SK-N-SH treated with all-trans-retinoic acid at 6 μM for 48 hours (cell line): Measurements from ENCODE around the gene SRPX2.
A peak's percentile ranks its signal among the peaks of the same experiment; 100 is the strongest.

Experiments used
- ATAC-seq: fragments of 200-7000 bp; cut with Tn5 transposase; 3 replicates; pipeline ENCODE4 v1.9.1; 2020; ENCODE audit warnings: mild to moderate bottlenecking, moderate library complexity
- ARNTL ChIP-seq: fragments of 450-650 bp; formaldehyde crosslinking; IDR thresholded peaks from 2 replicates; pipeline ENCODE4 v1.5.0; 2020; ENCODE audit warnings: low read depth, mild to moderate bottlenecking, moderate library complexity, borderline replicate concordance
- BACH2 ChIP-seq: fragments of 250-450 bp; sonication (Bioruptor Pico); IDR thresholded peaks from 2 replicates; pipeline ENCODE4 v1.9.0; 2021; ENCODE audit warnings: mild to moderate bottlenecking, borderline replicate concordance
- CREB5 ChIP-seq: fragments of 250-450 bp; sonication (Bioruptor Pico); IDR thresholded peaks from 2 replicates; pipeline ENCODE4 v1.5.1; 2020; ENCODE audit warnings: low read depth, mild to moderate bottlenecking, moderate library complexity
- CSDC2 ChIP-seq: fragments of 250-450 bp; sonication (Bioruptor Pico); IDR thresholded peaks from 2 replicates; pipeline ENCODE4 v1.5.0; 2020; ENCODE audit warnings: mild to moderate bottlenecking, moderate library complexity
- CSRNP3 ChIP-seq: fragments of 250-450 bp; sonication (Bioruptor Pico); IDR thresholded peaks from 2 replicates; pipeline ENCODE4 v1.5.1; 2021; ENCODE audit warnings: mild to moderate bottlenecking, moderate library complexity
- ESRRG ChIP-seq: fragments of 250-450 bp; sonication (Bioruptor Pico); IDR thresholded peaks from 2 replicates; pipeline ENCODE4 v1.6.1; 2021; ENCODE audit warnings: mild to moderate bottlenecking
- ISL1 ChIP-seq: fragments of 250-450 bp; sonication (Bioruptor Pico); IDR thresholded peaks from 2 replicates; pipeline ENCODE4 v2.1.2; 2022; ENCODE audit warnings: mild to moderate bottlenecking, moderate library complexity
- OSR1 ChIP-seq: fragments of 250-450 bp; sonication (Bioruptor Pico); IDR thresholded peaks from 2 replicates; pipeline ENCODE4 v1.8.0; 2022; ENCODE audit warnings: moderate library complexity, mild to moderate bottlenecking, inconsistent platforms
- POU6F1 ChIP-seq: fragments of 250-450 bp; sonication (Bioruptor Pico); IDR thresholded peaks from 2 replicates; pipeline ENCODE4 v1.8.0; 2021; ENCODE audit warnings: low read depth, mild to moderate bottlenecking, moderate library complexity, borderline replicate concordance
- PPARA ChIP-seq: fragments of 250-450 bp; sonication (Bioruptor Pico); IDR thresholded peaks from 2 replicates; pipeline ENCODE4 v1.5.0; 2020; ENCODE audit warnings: mild to moderate bottlenecking, borderline replicate concordance
- SNAI2 ChIP-seq: fragments of 250-450 bp; sonication (Bioruptor Pico); IDR thresholded peaks from 2 replicates; pipeline ENCODE4 v1.5.0; 2020; ENCODE audit warnings: mild to moderate bottlenecking, moderate library complexity
- TCF4 ChIP-seq: fragments of 250-450 bp; sonication (Bioruptor Pico); IDR thresholded peaks from 2 replicates; pipeline ENCODE4 v1.8.0; 2021; ENCODE audit warnings: mild to moderate bottlenecking, moderate library complexity, borderline replicate concordance
- TSHZ2 ChIP-seq: fragments of 250-450 bp; sonication (Bioruptor Pico); IDR thresholded peaks from 2 replicates; pipeline ENCODE4 v1.5.0; 2020; ENCODE audit warnings: mild to moderate bottlenecking, moderate library complexity
- ZFP3 ChIP-seq: fragments of 250-450 bp; sonication (Bioruptor Pico); IDR thresholded peaks from 2 replicates; pipeline ENCODE4 v1.5.0; 2020; ENCODE audit warnings: mild to moderate bottlenecking, moderate library complexity
- ZFP30 ChIP-seq: fragments of 450-650 bp; formaldehyde crosslinking; IDR thresholded peaks from 2 replicates; pipeline ENCODE4 v1.5.0; 2022; ENCODE audit warnings: mild to moderate bottlenecking, moderate library complexity
- ZNF565 ChIP-seq: fragments of 450-650 bp; formaldehyde crosslinking; conservative IDR thresholded peaks from 2 replicates; pipeline ENCODE4 v1.5.0; 2020; ENCODE audit warnings: low read depth, mild to moderate bottlenecking, moderate library complexity
- ZNF70 ChIP-seq: fragments of 450-650 bp; formaldehyde crosslinking; IDR thresholded peaks from 2 replicates; pipeline ENCODE4 v1.5.0; 2020; ENCODE audit warnings: mild to moderate bottlenecking, moderate library complexity
- ZNF8 ChIP-seq: fragments of 450-650 bp; formaldehyde crosslinking; IDR thresholded peaks from 2 replicates; pipeline ENCODE4 v1.5.0; 2020; ENCODE audit warnings: mild to moderate bottlenecking, moderate library complexity
- TF ChIP-seq, protein P1 (sequence below): fragments of 250-450 bp; sonication (Bioruptor Pico); IDR thresholded peaks from 2 replicates; pipeline ENCODE4 v1.8.0; 2020; ENCODE audit warnings: mild to moderate bottlenecking, moderate library complexity, borderline replicate concordance

The SRPX2 gene

GRCh38 chrX:100650841-100651240 is 6.8 kb downstream of the SRPX2 start:
- TF ChIP-seq ZNF70 (CRISPR knock-in tag) = no peak
- no peak for TF ChIP-seq CSRNP3 (CRISPR knock-in tag)
- TF ChIP-seq ZNF565 (CRISPR knock-in tag) = no peak
- no peak for TF ChIP-seq CREB5 (CRISPR knock-in tag)
- TF ChIP-seq, protein P1, sequence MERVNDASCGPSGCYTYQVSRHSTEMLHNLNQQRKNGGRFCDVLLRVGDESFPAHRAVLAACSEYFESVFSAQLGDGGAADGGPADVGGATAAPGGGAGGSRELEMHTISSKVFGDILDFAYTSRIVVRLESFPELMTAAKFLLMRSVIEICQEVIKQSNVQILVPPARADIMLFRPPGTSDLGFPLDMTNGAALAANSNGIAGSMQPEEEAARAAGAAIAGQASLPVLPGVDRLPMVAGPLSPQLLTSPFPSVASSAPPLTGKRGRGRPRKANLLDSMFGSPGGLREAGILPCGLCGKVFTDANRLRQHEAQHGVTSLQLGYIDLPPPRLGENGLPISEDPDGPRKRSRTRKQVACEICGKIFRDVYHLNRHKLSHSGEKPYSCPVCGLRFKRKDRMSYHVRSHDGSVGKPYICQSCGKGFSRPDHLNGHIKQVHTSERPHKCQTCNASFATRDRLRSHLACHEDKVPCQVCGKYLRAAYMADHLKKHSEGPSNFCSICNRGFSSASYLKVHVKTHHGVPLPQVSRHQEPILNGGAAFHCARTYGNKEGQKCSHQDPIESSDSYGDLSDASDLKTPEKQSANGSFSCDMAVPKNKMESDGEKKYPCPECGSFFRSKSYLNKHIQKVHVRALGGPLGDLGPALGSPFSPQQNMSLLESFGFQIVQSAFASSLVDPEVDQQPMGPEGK (CRISPR knock-in tag) = no peak
- TF ChIP-seq ZNF8 (CRISPR knock-in tag) = no peak
- TF ChIP-seq ESRRG (CRISPR knock-in tag) = no peak
- no peak for TF ChIP-seq TCF4 (CRISPR knock-in tag)
- no peak for ATAC-seq

DNA sequence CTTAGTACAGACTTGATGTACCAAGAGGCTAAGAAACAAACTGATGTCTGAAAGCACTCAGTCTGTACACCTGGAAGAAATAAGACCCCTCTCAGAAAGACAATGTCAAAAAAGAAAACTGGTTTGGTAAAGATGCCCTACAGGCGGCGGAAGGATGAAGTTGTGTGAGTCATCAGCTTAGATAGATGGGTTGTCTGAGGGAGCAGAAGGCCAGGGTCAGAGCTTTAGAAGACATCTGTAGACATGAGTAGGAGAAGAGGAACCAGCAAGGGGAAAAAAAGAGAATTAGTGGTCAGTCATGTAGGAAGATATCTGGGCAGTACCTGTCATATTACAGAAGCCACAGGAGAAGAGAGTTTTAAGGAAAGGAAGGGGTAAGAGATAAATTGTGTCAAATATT is 8.3 kb downstream of the SRPX2 start:
- ATAC-seq = no peak
- TF ChIP-seq CSRNP3 (CRISPR knock-in tag) = no peak
- no peak for TF ChIP-seq CSDC2 (CRISPR knock-in tag)
- TF ChIP-seq OSR1 = no peak
- no peak for TF ChIP-seq PPARA (CRISPR knock-in tag)
- no peak for TF ChIP-seq ZNF565 (CRISPR knock-in tag)
- no peak for TF ChIP-seq SNAI2
- no peak for TF ChIP-seq BACH2 (CRISPR knock-in tag)
- TF ChIP-seq POU6F1 (CRISPR knock-in tag) = no peak

DNA sequence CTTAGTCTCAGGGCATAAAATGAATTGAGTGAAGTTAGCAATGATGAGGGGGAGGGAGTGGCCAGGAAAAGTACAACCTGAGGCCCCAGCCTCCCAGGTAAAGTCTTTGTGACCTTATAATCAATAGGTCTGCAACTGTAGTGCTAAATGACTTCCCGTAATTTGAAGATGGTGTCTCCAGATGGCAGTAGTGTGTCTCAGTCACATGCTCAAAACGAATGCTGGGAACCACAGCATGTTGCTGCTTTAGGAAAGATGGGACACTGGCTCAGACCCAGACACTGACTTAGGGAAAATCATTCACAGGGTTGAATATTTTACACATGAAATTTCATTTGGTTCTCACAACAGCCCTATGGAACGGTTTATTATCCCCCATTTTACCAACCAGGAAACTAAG is 10.3 kb downstream of the SRPX2 start:
- ATAC-seq = peak; percentile 78
- TF ChIP-seq TSHZ2 (CRISPR knock-in tag) = no peak
- no peak for TF ChIP-seq ZFP30 (CRISPR knock-in tag)
- TF ChIP-seq ZNF565 (CRISPR knock-in tag) = no peak
- TF ChIP-seq POU6F1 (CRISPR knock-in tag) = no peak
- TF ChIP-seq PPARA (CRISPR knock-in tag) = no peak
- TF ChIP-seq TCF4 (CRISPR knock-in tag) = no peak
- TF ChIP-seq ISL1 (CRISPR knock-in tag) = no peak
- no peak for TF ChIP-seq OSR1
- no peak for TF ChIP-seq ARNTL (CRISPR knock-in tag)
- no peak for TF ChIP-seq CREB5 (CRISPR knock-in tag)
- no peak for TF ChIP-seq ZFP3 (CRISPR knock-in tag)
- no peak for TF ChIP-seq CSRNP3 (CRISPR knock-in tag)
- no peak for TF ChIP-seq SNAI2
- no peak for TF ChIP-seq CSDC2 (CRISPR knock-in tag)
- no peak for TF ChIP-seq ESRRG (CRISPR knock-in tag)
